Thymus (tissue), 11 donors: ENCODE results near the gene RDH14. TPM values are rescaled to one million over a fixed set of nuclear protein-coding genes. Genes with fewer than 3 reads are reported as not detected.

Experiments
- DNase-seq, 9 donors: peaks; one replicate each; pipeline ENCODE4 v3.0.0-alpha.2; 2013; ENCODE audit warnings: low spot score in 9 of 9, low read depth in 6 of 9, missing footprints in 1 of 9
- H3K27ac ChIP-seq, 2 donors: one replicate each; pipeline ENCODE4 v1.5.1; 2013; ENCODE audit warnings: control low read depth in 1 of 2, low read depth in 1 of 2, low read length in 1 of 2, mild to moderate bottlenecking in 1 of 2, moderate library complexity in 1 of 2
- H3K27me3 ChIP-seq, 2 donors: one replicate each; pipeline ENCODE4 v1.5.1; 2013; ENCODE audit warnings: low read length in 1 of 2; ENCODE audit not compliant: control insufficient read depth in 2 of 2, insufficient read depth in 1 of 2
- H3K36me3 ChIP-seq, 2 donors: one replicate each; pipeline ENCODE4 v1.5.1; 2013; ENCODE audit warnings: low read length in 1 of 2, mild to moderate bottlenecking in 1 of 2, moderate library complexity in 1 of 2; ENCODE audit not compliant: control insufficient read depth in 2 of 2, insufficient read depth in 2 of 2
- H3K4me1 ChIP-seq, 2 donors: one replicate each; pipeline ENCODE4 v1.5.1; 2013; ENCODE audit warnings: low read length in 2 of 2; ENCODE audit not compliant: control insufficient read depth in 2 of 2, insufficient read depth in 2 of 2
- H3K4me3 ChIP-seq, 2 donors: one replicate each; pipeline ENCODE4 v1.5.1; 2013; ENCODE audit warnings: low read length in 2 of 2, control low read depth in 1 of 2, mild to moderate bottlenecking in 1 of 2
- H3K9me3 ChIP-seq, 2 donors: one replicate each; pipeline ENCODE4 v1.5.1; 2013; ENCODE audit warnings: low read length in 1 of 2, mild to moderate bottlenecking in 1 of 2; ENCODE audit not compliant: control insufficient read depth in 2 of 2, insufficient read depth in 1 of 2
- WGBS: extraction: QIAGEN DNeasy Blood & Tissue Kit; methylation state at CpG from one replicate; pipeline ENCODE4 v1.1.7; 2013; 5-methylcytosine and 5-hydroxymethylcytosine counted together
- polyA plus RNA-seq: library from polyadenylated mRNA; stranded (reverse); fragments of 200-250 nt; gene quantifications from one replicate; pipeline ENCODE4 v1.2.3, GENCODE V29; 2013
- total RNA-seq: library from RNA; stranded (reverse); fragments of 120-200 nt; gene quantifications from one replicate; pipeline ENCODE4 v1.2.4, GENCODE V29; 2013
- donor health status: healthy.

Gene RDH14
- total and polyA plus RNA-seq, 2 donors, result 31.8 to 36.5 TPM

- Histone ChIP-seq H3K27me3 (no peaks in the 10 kb centered on the region), H3K4me1 (no peaks in the 10 kb centered on the region), H3K9me3 (peaks cover 2 to 12% of the 10 kb centered on the region in 2 donors), H3K36me3 (no peaks in the 10 kb centered on the region), H3K27ac (no peak overlapping the region), H3K4me3 (no peak overlapping the region)
- DNase-seq, result no peak
- WGBS, result 97% methylated on average over 3 of the region's 3 CpGs
Measured at GRCh38 chr2:18585526-18585925, 25.1 kb upstream of the RDH14 start.

GRCh38 chr2:18584608-18584954 lies 24.1 kb upstream of the RDH14 start:
- Histone ChIP-seq H3K36me3 (no peaks in the 10 kb centered on the region), H3K9me3 (peaks cover 2 to 12% of the 10 kb centered on the region in 2 donors), H3K4me1 (no peaks in the 10 kb centered on the region), H3K27me3 (no peaks in the 10 kb centered on the region), H3K27ac (no peak overlapping the region), H3K4me3 (no peak overlapping the region)
- WGBS, result 91% methylated on average over 32 of the region's 32 CpGs
- no peak for DNase-seq

- Histone ChIP-seq H3K9me3 (peaks cover 2 to 12% of the 10 kb centered on the region in 2 donors), H3K27ac (no peak overlapping the region), H3K27me3 (no peaks in the 10 kb centered on the region), H3K4me3 (no peak overlapping the region), H3K4me1 (no peaks in the 10 kb centered on the region), H3K36me3 (no peaks in the 10 kb centered on the region)
- no peak for DNase-seq
- WGBS, result 95% methylated on average over 37 of the region's 37 CpGs
Measured at GRCh38 chr2:18583905-18584607, 23.6 kb upstream of the RDH14 start.

GRCh38 chr2:18580606-18581005 lies 20.2 kb upstream of the RDH14 start:
- Histone ChIP-seq H3K9me3 (peaks cover 0 to 12% of the 10 kb centered on the region in 2 donors), H3K27ac (no peak overlapping the region), H3K27me3 (no peaks in the 10 kb centered on the region), H3K36me3 (no peaks in the 10 kb centered on the region), H3K4me1 (no peaks in the 10 kb centered on the region), H3K4me3 (no peak overlapping the region)
- DNase-seq, result no peak
- 98% methylated on average over 3 of the region's 3 CpGs for WGBS

GRCh38 chr2:18578033-18578432 lies 17.6 kb upstream of the RDH14 start:
- H3K27me3 ChIP-seq, result no peaks in the 10 kb centered on the region
- no peaks in the 10 kb centered on the region for H3K36me3 ChIP-seq
- no peaks in the 10 kb centered on the region for H3K4me1 ChIP-seq
- H3K27ac ChIP-seq, result no peak overlapping the region
- no peak for DNase-seq
- H3K4me3 ChIP-seq, result no peak overlapping the region
- H3K9me3 ChIP-seq, result no peaks in the 10 kb centered on the region

- no peaks in the 10 kb centered on the region for H3K27me3 ChIP-seq
- WGBS, result 94% methylated on average over 1 of the region's 1 CpG
- H3K4me3 ChIP-seq, result no peak overlapping the region
- no peaks in the 10 kb centered on the region for H3K36me3 ChIP-seq
- no peak overlapping the region for H3K27ac ChIP-seq
- H3K4me1 ChIP-seq, result no peaks in the 10 kb centered on the region
- no peak for DNase-seq
- no peaks in the 10 kb centered on the region for H3K9me3 ChIP-seq
Measured at GRCh38 chr2:18566145-18566769, 5.8 kb upstream of the RDH14 start.

GRCh38 chr2:18560797-18561085 lies 288 bp upstream of the RDH14 start:
- Histone ChIP-seq H3K27ac (peak overlapping the region; percentile 85 to 98), H3K4me1 (peaks cover 10 to 13% of the 10 kb centered on the region in 2 donors), H3K4me3 (peak overlapping the region; percentile 54 to 72), H3K9me3 (no peaks in the 10 kb centered on the region), H3K27me3 (no peaks in the 10 kb centered on the region), H3K36me3 (peaks cover 0 to 1% of the 10 kb centered on the region in 2 donors)
- WGBS, result 3% methylated on average over 3 of the region's 3 CpGs
- no peak for DNase-seq

- Histone ChIP-seq H3K36me3 (peaks cover 7 to 13% of the 10 kb centered on the region in 2 donors), H3K27ac (peak overlapping the region; percentile 85 to 98), H3K4me3 (peak overlapping the region; percentile 54 to 72), H3K4me1 (peaks cover 10 to 13% of the 10 kb centered on the region in 2 donors), H3K27me3 (no peaks in the 10 kb centered on the region), H3K9me3 (no peaks in the 10 kb centered on the region)
- DNase-seq, result no peak
- 2% methylated on average over 11 of the region's 11 CpGs for WGBS
Measured at GRCh38 chr2:18559531-18560030, 872 bp downstream of the RDH14 start.

- peaks cover 7 to 16% of the 10 kb centered on the region in 2 donors for H3K36me3 ChIP-seq
- H3K9me3 ChIP-seq, result no peaks in the 10 kb centered on the region
- peaks cover 10 to 13% of the 10 kb centered on the region in 2 donors for H3K4me1 ChIP-seq
- no peak overlapping the region for H3K4me3 ChIP-seq
- no peak overlapping the region for H3K27ac ChIP-seq
- no peaks in the 10 kb centered on the region for H3K27me3 ChIP-seq
- 92% methylated on average over 1 of the region's 1 CpG for WGBS
- no peak for DNase-seq
Measured at GRCh38 chr2:18558458-18558857, 2.0 kb downstream of the RDH14 start.
